Subcutaneous adipose tissue (tissue), 4 donors: Measurements from ENCODE around the gene PABPC3. TPM values are rescaled to one million over a fixed set of nuclear protein-coding genes. Genes with fewer than 3 reads are reported as not detected.

Experiments
- CTCF ChIP-seq: fragments of 450-650 bp; IDR thresholded peaks from one replicate; pipeline ENCODE4 v1.5.1; 2016; ENCODE audit warnings: low read depth, mild to moderate bottlenecking, control low read depth, antibody characterized with exemption, moderate library complexity
- total RNA-seq, 4 donors: library from RNA; depleted of rRNA; stranded (reverse); fragments of >200 nt; gene quantifications; one replicate each; pipeline ENCODE4 v1.1.0, GENCODE V29; 2016

The PABPC3 gene
- total RNA-seq, 4 donors from 2014 or later, result 0.17 to 0.33 (median 0.20) TPM

- no peak for TF ChIP-seq CTCF
Observed at GRCh38 chr13:25111585-25111956, 15.6 kb downstream of the PABPC3 start.

DNA sequence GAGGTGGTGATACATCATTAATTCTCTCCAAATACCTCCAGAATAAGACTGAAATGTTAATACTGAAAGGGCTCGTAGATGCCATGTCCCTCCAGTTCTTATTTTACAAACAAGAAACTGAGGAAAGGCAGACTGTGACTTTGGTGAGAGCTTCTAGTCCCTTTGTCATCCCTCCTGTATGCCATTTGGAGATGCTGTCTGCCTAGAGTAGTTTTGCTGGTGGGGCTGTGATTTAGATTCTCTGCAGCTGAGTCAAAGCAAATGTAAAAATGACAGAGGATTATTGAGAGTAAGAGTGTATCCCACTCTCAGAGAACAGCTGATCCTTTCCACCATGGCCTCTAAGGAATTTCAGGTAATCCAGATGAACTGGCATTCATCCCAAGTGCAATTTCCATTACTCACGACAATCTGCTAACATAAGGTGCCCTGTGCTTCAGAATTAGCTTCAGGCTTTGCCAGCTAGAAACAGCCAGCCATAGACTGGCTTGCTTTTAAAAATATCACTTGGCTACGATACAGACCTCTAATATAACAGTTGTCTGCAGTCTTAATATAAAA, 16.8 kb downstream of the PABPC3 start:
- TF ChIP-seq CTCF, result no peak

GRCh38 chr13:25114220-25114619, 18.3 kb downstream of the PABPC3 start:
- TF ChIP-seq CTCF, result no peak

DNA sequence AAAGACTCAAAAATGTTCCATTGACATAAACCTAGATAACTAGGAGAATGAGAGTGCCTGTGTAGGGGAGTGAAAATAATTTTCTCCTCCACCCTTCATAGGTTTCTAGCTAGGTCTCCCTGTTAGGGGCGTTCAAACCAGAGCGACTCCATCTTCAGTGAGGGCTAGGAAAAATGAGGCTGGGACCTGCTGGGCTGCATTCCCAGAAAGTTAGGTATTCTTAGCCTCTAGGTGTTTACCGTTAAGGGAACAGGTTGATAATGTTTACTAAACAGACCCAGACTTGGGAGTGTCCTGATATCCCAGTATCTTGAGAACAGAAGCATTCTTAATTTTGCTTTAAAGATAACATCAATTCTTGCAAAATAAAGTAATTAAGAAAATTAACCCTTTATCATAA, 20.1 kb downstream of the PABPC3 start:
- no peak for TF ChIP-seq CTCF

DNA sequence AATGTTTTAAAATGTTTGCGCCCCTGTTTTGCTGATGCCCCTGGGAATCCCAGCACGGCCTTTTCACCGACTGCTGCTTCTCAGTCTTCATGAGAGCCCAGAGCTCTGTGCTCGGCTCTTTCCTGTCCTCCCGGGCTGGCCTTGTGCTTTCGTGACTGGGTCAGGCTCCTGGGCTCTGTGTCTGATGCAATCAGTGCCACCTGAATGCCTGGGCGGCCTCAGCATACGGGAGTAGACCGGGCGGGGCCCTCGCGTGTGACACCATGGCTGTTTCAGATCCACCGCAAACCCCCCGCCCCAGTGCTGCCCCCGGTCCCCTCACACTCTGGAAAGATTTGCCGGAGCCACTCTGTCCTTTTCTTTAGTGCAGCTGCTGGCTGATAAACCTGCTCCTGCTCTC, 21.4 kb downstream of the PABPC3 start:
- TF ChIP-seq CTCF, result no peak

DNA sequence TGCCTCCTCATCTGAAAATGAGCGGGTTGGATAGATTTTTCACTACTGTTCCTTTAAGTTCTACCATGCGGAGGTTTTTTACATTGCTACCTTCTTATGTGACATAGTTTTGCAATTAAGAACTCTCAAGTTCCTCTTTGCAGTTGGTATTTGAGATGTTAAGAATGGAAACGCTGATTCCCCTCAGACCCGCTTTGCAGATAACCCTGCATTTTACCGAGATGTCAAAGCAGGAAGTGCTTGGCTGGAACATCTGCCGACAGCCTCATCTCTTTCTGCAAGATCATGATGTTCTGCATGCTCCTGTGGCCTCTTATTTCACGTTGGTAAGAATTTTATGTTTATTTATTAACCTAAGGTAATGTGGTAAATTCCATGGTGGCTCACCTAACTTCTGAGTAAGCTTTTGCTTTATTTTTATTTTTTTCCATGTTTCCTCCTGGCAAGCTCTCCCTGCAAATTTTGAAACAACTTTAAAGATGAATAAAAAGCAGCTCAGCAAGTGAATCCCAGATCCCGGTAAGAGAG, 22.5 kb downstream of the PABPC3 start:
- TF ChIP-seq CTCF, result no peak

- TF ChIP-seq CTCF, result no peak
Observed at GRCh38 chr13:25130944-25131343, 35.0 kb downstream of the PABPC3 start.
